Suprapubic skin (tissue), 3 donors: ENCODE measurements around the gene SENP6.

Experiments used
- EP300 ChIP-seq: sonication (generic); formaldehyde crosslinking; IDR thresholded peaks from one replicate; pipeline ENCODE4 v1.6.1; 2017; ENCODE audit warnings: antibody characterized with exemption
- TF ChIP-seq, protein P1 (sequence below), 2 donors: fragments of 200-600 bp in 1 of 2; fragments of 450-650 bp in 1 of 2; sonication (generic) in 1 of 2; IDR thresholded peaks; one replicate each; pipeline ENCODE4 v1.5.1; 2016 to 2019; ENCODE audit warnings: antibody characterized with exemption in 2 of 2, mild to moderate bottlenecking in 1 of 2, moderate library complexity in 1 of 2

DNA sequence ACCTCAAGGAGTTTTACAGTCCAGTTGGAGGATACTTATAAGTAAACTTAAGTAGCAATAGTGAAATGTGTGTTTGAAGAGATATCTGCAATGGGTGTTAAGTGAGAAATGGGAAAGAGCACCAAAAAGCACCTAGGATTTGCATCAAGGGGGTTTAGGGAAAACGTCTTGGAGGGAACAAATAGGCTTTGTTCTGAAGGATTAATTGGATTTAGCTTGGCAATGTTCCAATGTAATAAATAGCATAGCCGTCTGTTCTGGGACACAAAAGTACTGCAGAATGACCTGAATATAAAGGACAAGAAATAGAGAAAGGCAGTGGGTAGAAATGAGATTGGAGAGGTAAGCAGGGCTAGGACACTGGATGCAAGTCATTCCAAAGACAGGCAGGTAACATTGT lies 144.5 kb downstream of the SENP6 start:
- TF ChIP-seq, protein P1, sequence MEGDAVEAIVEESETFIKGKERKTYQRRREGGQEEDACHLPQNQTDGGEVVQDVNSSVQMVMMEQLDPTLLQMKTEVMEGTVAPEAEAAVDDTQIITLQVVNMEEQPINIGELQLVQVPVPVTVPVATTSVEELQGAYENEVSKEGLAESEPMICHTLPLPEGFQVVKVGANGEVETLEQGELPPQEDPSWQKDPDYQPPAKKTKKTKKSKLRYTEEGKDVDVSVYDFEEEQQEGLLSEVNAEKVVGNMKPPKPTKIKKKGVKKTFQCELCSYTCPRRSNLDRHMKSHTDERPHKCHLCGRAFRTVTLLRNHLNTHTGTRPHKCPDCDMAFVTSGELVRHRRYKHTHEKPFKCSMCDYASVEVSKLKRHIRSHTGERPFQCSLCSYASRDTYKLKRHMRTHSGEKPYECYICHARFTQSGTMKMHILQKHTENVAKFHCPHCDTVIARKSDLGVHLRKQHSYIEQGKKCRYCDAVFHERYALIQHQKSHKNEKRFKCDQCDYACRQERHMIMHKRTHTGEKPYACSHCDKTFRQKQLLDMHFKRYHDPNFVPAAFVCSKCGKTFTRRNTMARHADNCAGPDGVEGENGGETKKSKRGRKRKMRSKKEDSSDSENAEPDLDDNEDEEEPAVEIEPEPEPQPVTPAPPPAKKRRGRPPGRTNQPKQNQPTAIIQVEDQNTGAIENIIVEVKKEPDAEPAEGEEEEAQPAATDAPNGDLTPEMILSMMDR (IDR thresholded peaks at IDR 0.05) = no peak
- no peak for TF ChIP-seq EP300
